ENCODE measurements around the gene THOC6.
"Not testable (repeated sequence)": the region's sequence is repeated elsewhere in the genome, so short reads cannot be mapped to it uniquely, and the experiment has no call there.

Gene THOC6

GRCh38 chr16:3072148-3072547, 48.3 kb downstream of the THOC6 start:
- H3K36me3 ChIP-seq (ENCODE audit: insufficient read depth, low read length); H3K4me1 ChIP-seq (ENCODE audit: insufficient read depth, low read length); H3K27me3 ChIP-seq (ENCODE audit: control insufficient read depth in 1 of 2, insufficient read depth in 2 of 2, low read length in 2 of 2): not testable (repeated sequence)

GRCh38 chr16:3072576-3073263, 48.9 kb downstream of the THOC6 start:
- not testable (repeated sequence) for H3K27ac ChIP-seq (ENCODE audit: low read depth, low read length); H3K4me3 ChIP-seq (ENCODE audit: low read depth in 1 of 2, low read length in 2 of 2); H3K9me3 ChIP-seq (ENCODE audit: low read length); H3K27me3 ChIP-seq (ENCODE audit: control insufficient read depth in 1 of 2, insufficient read depth in 2 of 2, low read length in 2 of 2); H3K4me1 ChIP-seq (ENCODE audit: insufficient read depth, low read length); H3K9ac ChIP-seq (ENCODE audit: low read length); H3K36me3 ChIP-seq (ENCODE audit: insufficient read depth, low read length)

More at GRCh38 chr16:3072148-3072547, 48.3 kb downstream of the THOC6 start:
- not testable (repeated sequence) for H3K9me3 ChIP-seq (ENCODE audit: low read length); H3K4me3 ChIP-seq (ENCODE audit: low read depth in 1 of 2, low read length in 2 of 2); H3K27ac ChIP-seq (ENCODE audit: low read depth, low read length); H3K9ac ChIP-seq (ENCODE audit: low read length)

GRCh38 chr16:3073448-3073847, 49.6 kb downstream of the THOC6 start:
- no peaks in the 10 kb centered on the region for H3K4me1 ChIP-seq (ENCODE audit: insufficient read depth, low read length)
- no peaks in the 10 kb centered on the region for H3K27me3 ChIP-seq (ENCODE audit: control insufficient read depth in 1 of 2, insufficient read depth in 2 of 2, low read length in 2 of 2)
- H3K9me3 ChIP-seq (ENCODE audit: low read length), result no peaks in the 10 kb centered on the region
- H3K36me3 ChIP-seq (ENCODE audit: insufficient read depth, low read length), result no peaks in the 10 kb centered on the region
- no peak overlapping the region for H3K9ac ChIP-seq (ENCODE audit: low read length)
- H3K4me3 ChIP-seq (ENCODE audit: low read depth in 1 of 2, low read length in 2 of 2), result no peak overlapping the region
- H3K27ac ChIP-seq (ENCODE audit: low read depth, low read length), result no peak overlapping the region

- H3K27me3 ChIP-seq (ENCODE audit: control insufficient read depth in 1 of 2, insufficient read depth in 2 of 2, low read length in 2 of 2), result no peaks in the 10 kb centered on the region
- no peaks in the 10 kb centered on the region for H3K36me3 ChIP-seq (ENCODE audit: insufficient read depth, low read length)
- no peaks in the 10 kb centered on the region for H3K9me3 ChIP-seq (ENCODE audit: low read length)
- no peaks in the 10 kb centered on the region for H3K4me1 ChIP-seq (ENCODE audit: insufficient read depth, low read length)
- H3K27ac ChIP-seq (ENCODE audit: low read depth, low read length), result no peak overlapping the region
- H3K4me3 ChIP-seq (ENCODE audit: low read depth in 1 of 2, low read length in 2 of 2), result no peak overlapping the region
- H3K9ac ChIP-seq (ENCODE audit: low read length), result no peak overlapping the region
These were observed 51.2 kb downstream of the THOC6 start for GRCh38 chr16:3074860-3075522.

GRCh38 chr16:3075523-3075915, 51.7 kb downstream of the THOC6 start:
- Histone ChIP-seq H3K27ac (ENCODE audit: low read depth, low read length) (no peak overlapping the region), H3K4me3 (ENCODE audit: low read depth in 1 of 2, low read length in 2 of 2) (no peak overlapping the region), H3K27me3 (ENCODE audit: control insufficient read depth in 1 of 2, insufficient read depth in 2 of 2, low read length in 2 of 2) (no peaks in the 10 kb centered on the region), H3K9me3 (ENCODE audit: low read length) (no peaks in the 10 kb centered on the region), H3K9ac (ENCODE audit: low read length) (no peak overlapping the region), H3K36me3 (ENCODE audit: insufficient read depth, low read length) (no peaks in the 10 kb centered on the region), H3K4me1 (ENCODE audit: insufficient read depth, low read length) (no peaks in the 10 kb centered on the region)

- not testable (repeated sequence) for H3K27ac ChIP-seq (ENCODE audit: low read depth, low read length); H3K27me3 ChIP-seq (ENCODE audit: control insufficient read depth in 1 of 2, insufficient read depth in 2 of 2, low read length in 2 of 2); H3K4me3 ChIP-seq (ENCODE audit: low read depth in 1 of 2, low read length in 2 of 2); H3K9ac ChIP-seq (ENCODE audit: low read length); H3K36me3 ChIP-seq (ENCODE audit: insufficient read depth, low read length); H3K9me3 ChIP-seq (ENCODE audit: low read length); H3K4me1 ChIP-seq (ENCODE audit: insufficient read depth, low read length)
These were observed 52.1 kb downstream of the THOC6 start for GRCh38 chr16:3075946-3076345.

- Histone ChIP-seq H3K9ac (ENCODE audit: low read length) (no peak overlapping the region), H3K27ac (ENCODE audit: low read depth, low read length) (no peak overlapping the region), H3K4me3 (ENCODE audit: low read depth in 1 of 2, low read length in 2 of 2) (no peak overlapping the region), H3K27me3 (ENCODE audit: control insufficient read depth in 1 of 2, insufficient read depth in 2 of 2, low read length in 2 of 2) (no peaks in the 10 kb centered on the region), H3K9me3 (ENCODE audit: low read length) (no peaks in the 10 kb centered on the region), H3K36me3 (ENCODE audit: insufficient read depth, low read length) (no peaks in the 10 kb centered on the region), H3K4me1 (ENCODE audit: insufficient read depth, low read length) (no peaks in the 10 kb centered on the region)
These were observed 52.7 kb downstream of the THOC6 start for GRCh38 chr16:3076577-3076976.

All from muscle layer of colon (tissue), 2 donors.